NOMO-1 (cell line): ENCODE results near the gene IL31.
"Not testable (repeated sequence)": the region's sequence is repeated elsewhere in the genome, so short reads cannot be mapped to it uniquely, and the experiment has no call there.

Experiments used
- DNase-seq, 2 experiments: peaks; one replicate each; lab custom pipeline; 2025; ENCODE audit not compliant: unreplicated experiment in 2 of 2; lab: John Stamatoyannopoulos, UW

Gene IL31

GRCh38 chr12:122194804-122195203, 20.8 kb upstream of the IL31 start:
- DNase-seq: no peak

DNA sequence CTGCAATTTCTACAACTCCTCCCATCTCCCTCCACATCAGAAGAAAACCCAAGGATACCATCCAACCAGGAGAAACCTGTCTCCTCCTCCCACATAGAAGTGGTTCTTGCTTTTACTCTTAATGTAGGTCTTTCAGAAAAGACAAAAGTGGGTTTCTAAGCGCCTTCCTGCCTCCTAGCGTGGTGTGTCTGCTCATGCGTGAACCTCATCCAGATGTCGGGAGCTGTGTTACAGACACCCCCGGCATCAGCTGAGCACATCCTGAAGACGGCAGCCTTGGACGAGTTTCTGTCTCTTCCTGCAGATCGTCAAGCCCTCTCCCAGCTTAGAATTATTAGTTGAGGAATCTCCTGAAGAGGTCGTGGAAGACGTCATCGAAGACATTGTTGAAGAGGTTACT, 18.4 kb upstream of the IL31 start:
- no peak for DNase-seq

GRCh38 chr12:122190842-122191668, 17.0 kb upstream of the IL31 start:
- peak; percentile 24 to 52 for DNase-seq

DNA sequence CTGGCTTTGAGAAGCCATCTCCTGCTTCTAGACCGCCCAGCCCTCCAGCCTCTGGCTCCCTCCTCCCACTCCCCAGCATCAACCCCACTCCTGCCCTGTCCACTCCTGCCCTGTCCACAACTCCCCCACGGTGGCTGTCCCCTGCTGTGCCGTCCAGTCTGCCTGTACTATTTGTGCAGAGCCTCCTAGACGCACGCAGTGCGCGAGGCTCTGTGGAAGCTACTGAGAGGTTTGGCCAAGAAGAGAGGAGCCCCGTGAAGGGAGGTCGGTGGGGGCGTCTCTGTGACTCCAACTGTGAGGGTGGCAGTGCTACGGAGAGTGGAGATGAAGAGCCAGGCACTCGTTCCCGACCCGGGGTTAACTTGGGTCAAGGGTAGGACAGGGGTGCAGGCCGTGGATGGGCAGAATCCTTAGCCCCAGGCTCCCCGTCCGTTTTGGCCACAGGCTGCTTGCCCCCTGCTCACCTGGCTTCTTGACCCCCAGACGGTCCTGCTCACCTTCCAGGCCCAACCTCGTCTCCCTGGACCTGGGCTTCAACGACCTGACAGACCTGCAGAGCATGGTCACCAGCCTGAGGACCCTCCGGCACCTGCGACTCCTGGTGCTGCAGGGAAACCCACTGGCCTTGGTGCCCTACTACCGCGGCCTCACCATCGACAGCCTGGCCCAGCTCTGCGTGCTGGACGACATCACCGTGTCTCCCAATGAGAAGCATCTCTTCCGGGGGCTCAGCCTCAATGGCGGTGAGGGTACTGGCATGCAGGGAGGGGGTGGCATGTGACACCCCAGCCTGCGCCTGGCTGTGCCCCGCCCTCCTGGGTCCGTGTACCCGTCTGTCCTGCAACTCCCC, 15.8 kb upstream of the IL31 start:
- DNase-seq: no peak

- no peak for DNase-seq
Observed at GRCh38 chr12:122187466-122187865, 13.4 kb upstream of the IL31 start.

GRCh38 chr12:122185494-122186082, 11.6 kb upstream of the IL31 start:
- DNase-seq: no peak

- no peak for DNase-seq
Observed at GRCh38 chr12:122185079-122185478, 11.1 kb upstream of the IL31 start.

DNA sequence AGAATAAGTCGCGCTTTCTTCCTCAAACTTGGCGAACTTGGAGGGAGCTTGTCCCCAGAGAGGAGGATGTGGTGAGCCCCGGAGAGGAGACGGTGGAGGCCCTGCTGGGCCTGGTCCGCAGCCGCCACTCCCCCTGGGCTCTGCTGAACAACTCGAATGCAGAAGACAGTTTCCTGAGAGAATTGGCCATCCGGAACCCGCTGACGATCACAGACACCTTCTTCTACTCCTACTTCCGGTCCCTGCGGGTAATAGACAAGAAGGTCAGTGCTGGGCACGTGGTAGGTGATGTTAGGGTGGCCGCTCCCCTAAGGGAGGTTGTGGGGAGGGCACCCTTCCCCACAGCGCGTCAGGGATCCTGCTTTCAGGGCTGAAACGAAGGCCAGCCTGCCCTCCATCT, 10.5 kb upstream of the IL31 start:
- DNase-seq: no peak

DNA sequence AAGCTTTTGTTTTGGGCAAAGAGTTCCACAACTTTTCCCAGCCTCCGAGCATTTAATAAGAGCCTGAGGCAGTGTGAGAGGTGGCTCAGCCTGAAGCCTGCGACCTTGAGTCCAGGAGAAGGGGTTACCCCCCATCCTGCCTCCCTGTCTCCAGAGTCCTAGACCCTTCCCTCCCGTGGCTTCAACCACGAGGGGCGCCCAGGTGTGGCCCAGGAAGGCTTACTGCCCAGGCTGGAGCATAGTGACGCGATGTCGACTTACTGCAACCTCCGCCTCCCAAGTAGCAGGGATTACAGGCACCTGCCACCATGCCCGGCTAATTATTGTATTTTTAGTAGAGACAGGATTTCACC, 9.5 kb upstream of the IL31 start:
- DNase-seq: no peak

GRCh38 chr12:122182887-122183587, 9.0 kb upstream of the IL31 start, which contains the start of gene LRRC43:
TSS of gene LRRC43 (plus strand) at chr12:122183123. CDS start at chr12:122183145, 22 bp downstream.
- no peak for DNase-seq

DNA sequence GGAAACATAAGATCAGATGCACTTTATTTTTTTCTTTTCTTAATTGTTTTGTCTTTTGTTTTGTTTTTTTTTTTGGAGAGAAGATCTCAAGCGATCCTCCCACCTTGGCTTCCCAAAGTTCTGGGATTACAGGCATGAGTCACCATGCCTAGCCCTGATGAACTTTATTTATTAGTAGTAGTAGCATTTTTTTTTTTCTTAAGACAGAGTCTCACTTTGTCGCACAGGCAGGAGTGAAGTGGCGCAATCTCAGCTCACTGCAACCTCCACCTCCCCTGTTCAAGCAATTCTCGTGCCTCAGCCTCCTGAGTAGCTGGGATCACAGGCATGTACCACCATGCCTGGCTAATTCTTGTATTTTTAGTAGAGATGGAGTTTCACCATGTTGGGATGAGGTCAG, 2.5 kb upstream of the IL31 start:
- not testable (repeated sequence) for DNase-seq

- no peak for DNase-seq
Observed at GRCh38 chr12:122172262-122172939, 1.6 kb downstream of the IL31 start.

DNA sequence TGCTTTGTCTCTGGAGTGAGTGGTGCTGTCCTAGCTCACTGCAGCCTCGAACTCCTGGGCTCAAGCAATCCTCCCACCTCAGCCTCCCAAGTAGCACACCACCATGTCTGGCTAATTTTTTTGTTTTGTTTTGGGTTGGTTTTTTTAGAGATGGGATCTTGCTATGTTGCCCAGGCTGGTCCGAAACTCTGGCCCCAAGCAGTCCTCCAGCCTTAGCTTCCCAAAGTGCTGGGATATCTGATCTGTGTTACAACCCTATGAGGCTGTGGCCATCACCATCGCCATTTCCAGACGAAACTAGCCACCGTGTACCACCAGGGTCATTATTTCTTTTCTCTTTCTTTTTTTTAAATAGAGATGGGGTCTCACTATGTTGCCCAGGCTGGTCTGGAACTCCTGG, 2.6 kb downstream of the IL31 start:
- DNase-seq: no peak

DNA sequence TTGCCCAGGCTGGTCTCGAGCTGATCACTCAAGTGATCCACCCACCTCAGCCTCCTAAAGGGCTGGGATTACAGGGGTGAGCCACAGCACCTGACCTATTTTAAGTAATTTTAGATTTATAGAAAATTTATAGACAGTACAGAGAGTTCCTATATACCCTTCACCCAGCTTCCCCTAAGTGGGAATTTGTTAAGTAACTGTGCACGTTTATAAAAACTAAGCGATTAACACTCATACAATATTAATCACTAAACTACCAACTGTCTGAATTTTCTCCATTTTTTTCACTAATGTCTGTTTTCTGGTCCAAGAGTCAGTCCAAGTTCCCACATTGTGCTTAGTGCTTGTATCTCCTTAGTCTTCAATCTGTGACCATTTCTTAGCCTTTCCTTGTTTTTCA, 5.5 kb downstream of the IL31 start:
- no peak for DNase-seq

DNA sequence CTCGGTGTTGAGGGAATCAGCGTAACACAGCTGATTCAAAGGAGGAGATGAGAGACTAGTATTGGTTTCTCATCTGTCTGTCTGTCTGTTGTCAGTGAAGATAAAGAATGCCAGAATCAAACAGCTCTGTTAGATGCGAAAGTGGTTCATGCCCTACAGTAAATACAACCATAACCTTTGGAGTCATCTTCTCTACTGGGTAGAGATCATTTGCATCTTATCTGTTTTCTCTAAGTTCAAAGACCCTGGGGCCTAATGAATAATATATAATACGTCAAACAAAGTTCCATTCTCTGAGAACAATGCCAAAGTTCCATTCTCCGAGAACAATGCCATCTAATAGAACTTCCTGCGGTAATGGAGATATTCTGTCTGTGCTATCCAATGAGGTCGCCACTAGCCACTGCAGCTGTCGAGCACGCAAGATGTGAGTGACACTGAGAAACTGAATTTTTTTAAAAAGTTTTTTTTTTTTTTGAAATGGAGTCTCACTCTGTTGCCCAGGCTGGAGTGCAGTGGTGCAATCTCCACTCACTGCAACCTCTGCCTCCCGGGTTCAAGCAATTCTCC, 6.6 kb downstream of the IL31 start:
- DNase-seq: no peak

- no peak for DNase-seq
Observed at GRCh38 chr12:122166422-122167349, 7.3 kb downstream of the IL31 start.

GRCh38 chr12:122162976-122163375, 11.0 kb downstream of the IL31 start:
- no peak for DNase-seq

DNA sequence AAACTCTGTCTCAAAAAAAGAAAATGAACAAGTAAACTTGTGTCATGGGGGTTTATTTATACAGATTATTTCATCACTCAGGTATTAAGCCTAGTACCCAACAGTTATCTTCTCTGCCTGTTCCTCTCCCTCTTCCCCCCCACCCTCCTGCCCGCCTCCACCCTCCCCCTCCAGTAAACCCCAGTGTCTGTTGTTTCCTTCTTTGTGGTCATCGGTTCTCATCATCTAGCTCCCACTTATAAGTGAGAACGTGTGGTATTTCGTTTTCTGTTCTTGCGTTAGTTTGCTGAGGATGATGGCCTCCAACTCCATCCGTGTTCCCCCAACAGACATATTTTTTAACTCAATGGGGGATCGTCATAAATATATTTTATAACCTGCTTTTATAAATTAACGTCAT, 12.3 kb downstream of the IL31 start:
- DNase-seq: no peak

- peak in 1 of 2 experiments; percentile 16 for DNase-seq
Observed at GRCh38 chr12:122160761-122161160, 13.3 kb downstream of the IL31 start.
